ENCODE measurements around the gene GABRG3.

The GABRG3 gene

GRCh38 chr15:27220199-27220598, 249.2 kb downstream of the GABRG3 start:
- in situ Hi-C loops (cut with HindIII; ENCODE audit: low pct_ligation_motif_present, low sequenced_read_pairs) = no loop called here
- Histone ChIP-seq H3K4me3 (ENCODE audit: low read depth, low read length) (no peak overlapping the region), H3K27me3 (replicated peaks) (no peaks in the 10 kb centered on the region), H3K27ac (no peak overlapping the region), H3K36me3 (replicated peaks) (no peaks in the 10 kb centered on the region)
- TF ChIP-seq CTCF (IDR thresholded peaks at IDR 0.05; ENCODE audit: low read depth, low read length, missing control alignments) = no peak
- no peak for DNase-seq

- in situ Hi-C loops (cut with HindIII; ENCODE audit: low pct_ligation_motif_present, low sequenced_read_pairs) = no loop called here
- no peak for TF ChIP-seq CTCF (IDR thresholded peaks at IDR 0.05; ENCODE audit: low read depth, low read length, missing control alignments)
- DNase-seq = no peak
- H3K27ac ChIP-seq = no peak overlapping the region
- H3K4me3 ChIP-seq (ENCODE audit: low read depth, low read length) = no peak overlapping the region
- no peaks in the 10 kb centered on the region for H3K36me3 ChIP-seq (replicated peaks)
- H3K27me3 ChIP-seq (replicated peaks) = no peaks in the 10 kb centered on the region
Observed at GRCh38 chr15:27222479-27222878, 251.5 kb downstream of the GABRG3 start.

- H3K4me3 ChIP-seq (ENCODE audit: low read depth, low read length) = no peak overlapping the region
- in situ Hi-C loops (cut with HindIII; ENCODE audit: low pct_ligation_motif_present, low sequenced_read_pairs) = no loop called here
- TF ChIP-seq CTCF (IDR thresholded peaks at IDR 0.05; ENCODE audit: low read depth, low read length, missing control alignments) = no peak
Observed at GRCh38 chr15:27223179-27223578, 252.2 kb downstream of the GABRG3 start.

GRCh38 chr15:27231811-27232210, 260.8 kb downstream of the GABRG3 start:
- DNase-seq = no peak
- in situ Hi-C loops (cut with HindIII; ENCODE audit: low pct_ligation_motif_present, low sequenced_read_pairs) = no loop called here
- Histone ChIP-seq H3K27me3 (replicated peaks) (no peaks in the 10 kb centered on the region), H3K36me3 (replicated peaks) (no peaks in the 10 kb centered on the region), H3K27ac (no peak overlapping the region), H3K4me3 (ENCODE audit: low read depth, low read length) (no peak overlapping the region)
- no peak for TF ChIP-seq CTCF (IDR thresholded peaks at IDR 0.05; ENCODE audit: low read depth, low read length, missing control alignments)

More at GRCh38 chr15:27223179-27223578, 252.2 kb downstream of the GABRG3 start:
- Histone ChIP-seq H3K27me3 (replicated peaks) (no peaks in the 10 kb centered on the region), H3K27ac (no peak overlapping the region), H3K36me3 (replicated peaks) (no peaks in the 10 kb centered on the region)
- no peak for DNase-seq

- H3K27me3 ChIP-seq (replicated peaks) = no peaks in the 10 kb centered on the region
- no peak for TF ChIP-seq CTCF (IDR thresholded peaks at IDR 0.05; ENCODE audit: low read depth, low read length, missing control alignments)
- in situ Hi-C loops (cut with HindIII; ENCODE audit: low pct_ligation_motif_present, low sequenced_read_pairs) = no loop called here
- no peak for DNase-seq
- H3K36me3 ChIP-seq (replicated peaks) = no peaks in the 10 kb centered on the region
- H3K27ac ChIP-seq = no peak overlapping the region
- H3K4me3 ChIP-seq (ENCODE audit: low read depth, low read length) = no peak overlapping the region
Observed at GRCh38 chr15:27232876-27233275, 261.9 kb downstream of the GABRG3 start.

GRCh38 chr15:27234593-27234992, 263.6 kb downstream of the GABRG3 start:
- in situ Hi-C loops (cut with HindIII; ENCODE audit: low pct_ligation_motif_present, low sequenced_read_pairs) = no loop called here
- Histone ChIP-seq H3K27me3 (replicated peaks) (no peaks in the 10 kb centered on the region), H3K27ac (no peak overlapping the region), H3K36me3 (replicated peaks) (no peaks in the 10 kb centered on the region), H3K4me3 (ENCODE audit: low read depth, low read length) (no peak overlapping the region)
- no peak for DNase-seq
- TF ChIP-seq CTCF (IDR thresholded peaks at IDR 0.05; ENCODE audit: low read depth, low read length, missing control alignments) = no peak
